Neural progenitor cell (in vitro differentiated cells): ENCODE measurements around the gene NKD1.

Experiments used
- CTCF ChIP-seq: fragments of 200-600 bp; sonication (generic); IDR thresholded peaks from 2 replicates; pipeline ENCODE4 v1.5.1; 2017; ENCODE audit warnings: antibody characterized with exemption, mild to moderate bottlenecking
- EZH2 ChIP-seq: fragments of 200-600 bp; sonication (generic); IDR thresholded peaks from 2 replicates; pipeline ENCODE4 v1.6.1; 2017; ENCODE audit warnings: antibody characterized with exemption, mild to moderate bottlenecking, moderate library complexity

- TF ChIP-seq CTCF (no peak), EZH2 (no peak)
These were observed 139.9 kb downstream of the NKD1 start for GRCh38 chr16:50688083-50688482.
